Natural killer cell (primary cell): ENCODE data around the gene ZNF195. TPM values are rescaled to one million over a fixed set of nuclear protein-coding genes. Genes with fewer than 3 reads are reported as not detected.

ENCODE experiments used
- ATAC-seq, 3 donors: fragments of 150-1000 bp in 2 of 3; fragments of 200-7000 bp in 1 of 3; cut with Tn5 transposase; 1 replicate in 1 of 3; 2 replicates in 2 of 3; pipeline ENCODE4 v1.10.0; 2021; ENCODE audit warnings: mild to moderate bottlenecking in 2 of 3, moderate library complexity in 2 of 3
- DNase-seq, 2 donors: peaks; one replicate each; pipeline versions ENCODE4 v3.0.0 to v3.0.0-alpha.2; 2013 to 2021; ENCODE audit warnings: mixed read lengths in 1 of 2
- H3K27ac ChIP-seq: one replicate; pipeline ENCODE4 v1.5.1; 2013; ENCODE audit warnings: mild to moderate bottlenecking, low read length
- H3K27me3 ChIP-seq: one replicate; pipeline ENCODE4 v1.6.1; 2013; ENCODE audit warnings: low read length; ENCODE audit not compliant: control insufficient read depth, insufficient read depth
- H3K36me3 ChIP-seq: one replicate; pipeline ENCODE4 v1.6.1; 2013; ENCODE audit warnings: low read length; ENCODE audit not compliant: control insufficient read depth, insufficient read depth
- H3K4me1 ChIP-seq: one replicate; pipeline ENCODE4 v1.6.1; 2013; ENCODE audit warnings: low read length; ENCODE audit not compliant: control insufficient read depth, insufficient read depth
- H3K4me3 ChIP-seq: one replicate; pipeline ENCODE4 v1.5.1; 2013; ENCODE audit warnings: low read length
- H3K9me3 ChIP-seq: one replicate; pipeline ENCODE4 v1.6.1; 2013; ENCODE audit warnings: low read length; ENCODE audit not compliant: control insufficient read depth, insufficient read depth
- H3K27ac Mint-ChIP-seq, 2 donors: one replicate each; pipeline ENCODE4 v1.8.0; 2022; ENCODE audit warnings: mild to moderate bottlenecking in 2 of 2, mixed read lengths in 2 of 2, moderate library complexity in 1 of 2
- H3K27me3 Mint-ChIP-seq, 2 donors: one replicate each; pipeline ENCODE4 v1.8.0; 2022; ENCODE audit warnings: low read depth in 2 of 2, mixed read lengths in 2 of 2
- H3K36me3 Mint-ChIP-seq: one replicate; pipeline ENCODE4 v1.8.0; 2022; ENCODE audit warnings: mixed read lengths
- H3K4me1 Mint-ChIP-seq, 2 donors: one replicate each; pipeline ENCODE4 v1.8.0; 2022; ENCODE audit warnings: mixed read lengths in 2 of 2
- H3K4me3 Mint-ChIP-seq: one replicate; pipeline ENCODE4 v1.8.0; 2022; ENCODE audit warnings: mild to moderate bottlenecking, moderate library complexity, mixed read lengths
- H3K9me3 Mint-ChIP-seq, 2 donors: one replicate each; pipeline ENCODE4 v1.8.0; 2022; ENCODE audit warnings: mixed read lengths in 2 of 2
- WGBS: methylation state at CpG from one replicate; pipeline ENCODE4 v1.1.7; 2013; ENCODE audit warnings: missing lambda C conversion rate; ENCODE audit not compliant: insufficient coverage; 5-methylcytosine and 5-hydroxymethylcytosine counted together
- intact Hi-C: fragments of 100-400 bp; cut with micrococcal nuclease; formaldehyde crosslinking; loops from one replicate; pipeline ENCODE4 v1.14.2; 2022
- total RNA-seq, 4 donors: library from RNA; stranded (reverse); fragments of 120-200 nt in 1 of 4; gene quantifications; one replicate each; pipeline versions ENCODE4 v1.2.3 to v1.2.4, GENCODE V29; 2013 to 2022
- TF ChIP-seq, protein P1 (sequence below): fragments of 200-600 bp; IDR thresholded peaks from one replicate; pipeline ENCODE4 v1.8.0; 2022; ENCODE audit warnings: antibody characterized with exemption

ZNF195 gene
- total RNA-seq, 3 donors from 2014 or later (not counting 1 experiment from before 2014, with no cell fraction given) = 24.7 to 44.1 (median 25.9) TPM

- peaks cover 5 to 20% of the 10 kb centered on the region in 2 donors for H3K9me3 Mint-ChIP-seq
Measured at GRCh38 chr11:3367221-3367620, 11.7 kb downstream of the ZNF195 start.

DNA sequence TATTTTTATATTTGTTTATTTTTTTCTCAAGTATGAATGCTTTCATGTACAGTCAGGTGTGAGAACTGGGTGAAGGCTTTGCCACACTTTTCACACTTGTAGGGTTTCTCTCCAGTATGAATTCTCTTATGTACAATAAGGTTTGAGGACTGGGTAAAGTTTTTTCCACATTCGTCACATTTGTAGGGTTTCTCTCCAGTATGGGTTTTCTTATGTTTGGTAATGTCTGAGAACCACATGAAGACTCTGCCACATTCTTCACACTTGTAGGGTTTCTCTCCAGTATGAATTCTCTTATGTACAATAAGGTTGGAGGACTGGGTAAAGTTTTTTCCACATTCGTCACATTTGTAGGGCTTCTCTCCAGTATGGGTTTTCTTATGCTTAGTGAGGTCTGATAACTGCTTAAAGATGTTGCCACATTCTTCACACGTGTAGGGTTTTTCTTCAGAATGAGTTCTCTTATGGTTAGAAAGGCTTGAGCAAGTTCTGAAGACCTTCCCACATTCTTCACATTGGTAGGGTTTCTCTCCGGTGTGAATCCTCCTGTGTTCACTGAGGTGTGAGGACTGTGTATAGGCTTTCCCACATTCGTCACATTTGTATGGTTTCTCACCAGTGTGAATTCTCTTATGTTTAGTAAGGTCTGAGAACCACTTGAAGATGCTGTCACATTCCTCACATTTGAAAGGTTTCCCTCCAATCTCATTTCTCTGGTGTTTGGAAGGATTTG, 19.7 kb downstream of the ZNF195 start:
- no peak for DNase-seq
- 100% methylated on average over 2 of the region's 5 CpGs for WGBS
- Histone ChIP-seq H3K4me3 (no peak overlapping the region), H3K36me3 (peaks cover 50% of the 10 kb centered on the region), H3K27ac (no peak overlapping the region), H3K4me1 (no peaks in the 10 kb centered on the region), H3K9me3 (peaks cover 65% of the 10 kb centered on the region), H3K27me3 (no peaks in the 10 kb centered on the region)
- TF ChIP-seq, protein P1, sequence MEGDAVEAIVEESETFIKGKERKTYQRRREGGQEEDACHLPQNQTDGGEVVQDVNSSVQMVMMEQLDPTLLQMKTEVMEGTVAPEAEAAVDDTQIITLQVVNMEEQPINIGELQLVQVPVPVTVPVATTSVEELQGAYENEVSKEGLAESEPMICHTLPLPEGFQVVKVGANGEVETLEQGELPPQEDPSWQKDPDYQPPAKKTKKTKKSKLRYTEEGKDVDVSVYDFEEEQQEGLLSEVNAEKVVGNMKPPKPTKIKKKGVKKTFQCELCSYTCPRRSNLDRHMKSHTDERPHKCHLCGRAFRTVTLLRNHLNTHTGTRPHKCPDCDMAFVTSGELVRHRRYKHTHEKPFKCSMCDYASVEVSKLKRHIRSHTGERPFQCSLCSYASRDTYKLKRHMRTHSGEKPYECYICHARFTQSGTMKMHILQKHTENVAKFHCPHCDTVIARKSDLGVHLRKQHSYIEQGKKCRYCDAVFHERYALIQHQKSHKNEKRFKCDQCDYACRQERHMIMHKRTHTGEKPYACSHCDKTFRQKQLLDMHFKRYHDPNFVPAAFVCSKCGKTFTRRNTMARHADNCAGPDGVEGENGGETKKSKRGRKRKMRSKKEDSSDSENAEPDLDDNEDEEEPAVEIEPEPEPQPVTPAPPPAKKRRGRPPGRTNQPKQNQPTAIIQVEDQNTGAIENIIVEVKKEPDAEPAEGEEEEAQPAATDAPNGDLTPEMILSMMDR = no peak
- ATAC-seq = no peak
- Mint-ChIP-seq H3K36me3 (peaks cover 74% of the 10 kb centered on the region), H3K9me3 (peaks cover 15 to 44% of the 10 kb centered on the region in 2 donors), H3K4me1 (no peaks in the 10 kb centered on the region), H3K27ac (no peak overlapping the region), H3K27me3 (no peaks in the 10 kb centered on the region), H3K4me3 (no peak overlapping the region)
- intact Hi-C loops = no loop called here

More at GRCh38 chr11:3367221-3367620, 11.7 kb downstream of the ZNF195 start:
- H3K36me3 Mint-ChIP-seq = peaks cover 50% of the 10 kb centered on the region
- TF ChIP-seq, protein P1 = no peak
- no peak overlapping the region for H3K27ac ChIP-seq
- no peaks in the 10 kb centered on the region for H3K27me3 ChIP-seq
- ATAC-seq = no peak
- no peaks in the 10 kb centered on the region for H3K27me3 Mint-ChIP-seq
- no peak overlapping the region for H3K4me3 Mint-ChIP-seq
- no peak overlapping the region for H3K27ac Mint-ChIP-seq
- peaks cover 87% of the 10 kb centered on the region for H3K36me3 ChIP-seq
- no peaks in the 10 kb centered on the region for H3K4me1 Mint-ChIP-seq
- no peaks in the 10 kb centered on the region for H3K4me1 ChIP-seq
- H3K9me3 ChIP-seq = peaks cover 3% of the 10 kb centered on the region
- no CpG with 5 or more reads among the region's 1 CpG for WGBS
- intact Hi-C loops = no loop called here
- no peak for DNase-seq
- no peak overlapping the region for H3K4me3 ChIP-seq

- Mint-ChIP-seq H3K36me3 (peaks cover 62% of the 10 kb centered on the region), H3K4me3 (no peak overlapping the region), H3K27me3 (no peaks in the 10 kb centered on the region), H3K9me3 (peaks cover 15 to 37% of the 10 kb centered on the region in 2 donors), H3K27ac (no peak overlapping the region), H3K4me1 (no peaks in the 10 kb centered on the region)
- Histone ChIP-seq H3K27me3 (no peaks in the 10 kb centered on the region), H3K9me3 (peaks cover 72% of the 10 kb centered on the region), H3K27ac (no peak overlapping the region), H3K4me3 (no peak overlapping the region), H3K36me3 (peaks cover 40% of the 10 kb centered on the region), H3K4me1 (no peaks in the 10 kb centered on the region)
- TF ChIP-seq, protein P1 = no peak
- DNase-seq = no peak
- intact Hi-C loops = no loop called here
- ATAC-seq = no peak
- 85% methylated on average over 8 of the region's 11 CpGs for WGBS
Measured at GRCh38 chr11:3357994-3358676, 20.8 kb downstream of the ZNF195 start.
